HG02623 (cell line): ENCODE measurements around the gene TARBP1.

Source experiments
- ATAC-seq: cut with Tn5 transposase; IDR thresholded peaks from one replicate; pipeline ENCODE4 v1.9.1; 2021; ENCODE audit warnings: moderate library complexity; ENCODE audit not compliant: unreplicated experiment

Gene TARBP1

DNA sequence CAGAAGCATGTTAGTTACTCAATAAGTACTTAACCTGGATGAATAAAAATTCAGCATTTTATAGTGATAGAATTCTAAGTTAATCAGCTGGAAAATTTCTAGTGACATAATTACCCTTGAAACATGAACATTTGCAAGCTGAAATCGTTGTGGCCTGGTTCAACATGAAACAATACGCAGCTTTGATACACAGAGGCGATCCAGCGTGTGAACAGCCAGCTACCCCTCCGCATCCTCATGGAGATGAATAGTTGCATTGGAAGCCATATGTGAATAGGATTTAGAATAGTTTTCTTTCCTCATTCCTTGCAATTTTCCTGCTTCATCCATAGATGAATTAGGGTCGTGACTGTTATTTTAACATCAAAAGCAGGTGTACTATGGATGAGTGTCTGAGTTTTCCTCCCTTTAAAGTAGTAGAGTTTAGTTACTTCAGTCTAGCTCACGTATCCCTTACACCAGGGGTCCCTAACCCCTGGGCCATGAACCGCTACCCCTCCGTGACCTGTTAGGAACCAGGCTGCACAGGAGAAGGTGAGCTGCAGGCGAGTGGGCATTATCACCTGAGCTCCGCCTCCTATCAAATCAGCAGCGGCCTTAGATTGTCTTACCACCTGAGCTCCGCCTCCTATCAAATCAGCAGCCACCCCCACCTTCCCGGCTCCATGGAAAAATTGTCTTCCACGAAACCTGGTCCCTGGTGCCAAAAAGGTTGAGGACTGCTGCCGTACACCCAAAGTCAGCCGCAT lies 6.2 kb upstream of the TARBP1 start:
- ATAC-seq: no peak

DNA sequence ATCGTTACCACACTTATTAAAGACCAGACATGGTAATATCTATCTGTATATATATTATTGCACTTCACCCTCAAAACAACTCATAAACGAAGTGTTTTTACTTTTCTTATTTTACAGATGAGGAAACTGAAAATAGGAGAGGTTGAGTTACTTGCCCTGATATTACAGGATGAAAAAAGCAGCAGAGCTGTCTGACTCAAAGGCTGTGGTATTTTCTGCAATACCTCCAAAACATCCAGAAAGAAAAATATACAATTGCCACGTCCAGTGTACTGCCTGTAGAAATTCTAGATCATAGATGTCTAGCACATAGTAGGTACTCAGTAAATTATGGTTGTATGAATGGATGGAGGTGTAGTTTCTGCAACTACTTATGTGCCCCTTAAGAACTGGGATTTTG lies 5.2 kb upstream of the TARBP1 start:
- ATAC-seq: no peak

DNA sequence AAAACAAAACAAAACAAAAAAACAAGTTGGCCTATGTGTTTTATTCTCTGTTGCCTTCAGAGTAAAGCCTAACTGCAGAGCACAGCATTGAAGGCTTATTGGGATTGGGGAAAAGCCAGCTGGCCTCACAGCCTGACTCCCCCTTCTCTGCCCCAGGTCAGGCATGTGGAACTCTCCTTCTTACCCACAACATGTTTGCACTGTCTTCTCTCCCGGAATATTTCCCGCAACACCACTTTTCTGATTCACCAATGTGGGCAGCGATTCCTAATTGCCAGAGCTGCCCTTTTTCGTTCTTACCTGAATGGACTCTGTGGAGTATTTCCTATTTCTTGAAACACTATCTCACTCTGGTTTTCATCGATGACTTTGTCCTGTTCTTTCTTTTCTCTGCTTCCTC lies 2.8 kb upstream of the TARBP1 start:
- no peak for ATAC-seq

DNA sequence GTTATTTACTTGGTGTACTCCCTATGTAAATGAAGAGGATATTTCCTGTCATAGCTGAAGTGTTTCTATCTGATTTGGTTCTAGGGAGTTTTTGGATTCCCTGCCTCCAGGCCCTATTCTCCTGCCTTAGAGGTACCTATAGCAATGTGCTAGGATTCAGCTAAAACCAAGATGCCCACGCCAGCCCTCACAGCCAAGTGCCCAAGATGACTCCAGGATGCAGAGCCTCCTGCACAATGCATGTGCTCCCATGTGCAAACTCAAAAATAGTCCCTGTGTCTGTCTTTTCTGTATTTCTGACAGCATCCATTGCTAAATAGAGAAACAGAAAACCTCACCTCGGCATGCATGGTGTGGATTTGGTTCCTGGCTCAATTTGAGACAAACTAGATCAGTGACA lies 887 bp upstream of the TARBP1 start:
- no peak for ATAC-seq

DNA sequence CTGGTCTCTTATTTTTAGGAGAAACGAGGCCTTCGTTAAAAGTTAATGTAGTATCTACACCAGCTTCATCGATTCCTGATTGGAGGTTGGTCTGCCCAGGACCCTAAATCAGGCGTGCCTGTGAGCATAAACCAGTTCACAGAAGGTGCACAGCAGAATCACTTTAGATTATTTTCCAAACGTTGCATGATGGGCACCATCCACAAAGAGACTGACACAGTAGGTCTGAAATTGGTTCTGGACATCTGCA lies 256 bp upstream of the TARBP1 start:
- no peak for ATAC-seq

DNA sequence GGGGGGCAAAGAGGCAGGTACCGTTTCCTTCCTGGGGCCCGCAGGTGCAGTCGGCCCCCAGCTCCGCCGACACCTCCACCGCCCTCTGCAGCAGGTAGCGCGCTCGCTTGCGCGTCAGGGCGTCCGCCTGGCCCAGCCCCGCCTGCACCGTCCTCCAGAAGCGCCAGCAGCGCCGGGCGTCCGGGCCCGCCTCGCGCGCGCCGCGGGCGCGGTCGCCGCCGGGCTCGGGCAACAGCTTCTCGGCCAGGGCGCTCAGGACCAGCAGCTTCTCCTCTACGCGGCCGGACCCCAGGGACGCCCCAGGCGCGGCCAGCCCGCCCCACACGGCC lies 863 bp downstream of the TARBP1 start:
- peak; percentile 59 for ATAC-seq

DNA sequence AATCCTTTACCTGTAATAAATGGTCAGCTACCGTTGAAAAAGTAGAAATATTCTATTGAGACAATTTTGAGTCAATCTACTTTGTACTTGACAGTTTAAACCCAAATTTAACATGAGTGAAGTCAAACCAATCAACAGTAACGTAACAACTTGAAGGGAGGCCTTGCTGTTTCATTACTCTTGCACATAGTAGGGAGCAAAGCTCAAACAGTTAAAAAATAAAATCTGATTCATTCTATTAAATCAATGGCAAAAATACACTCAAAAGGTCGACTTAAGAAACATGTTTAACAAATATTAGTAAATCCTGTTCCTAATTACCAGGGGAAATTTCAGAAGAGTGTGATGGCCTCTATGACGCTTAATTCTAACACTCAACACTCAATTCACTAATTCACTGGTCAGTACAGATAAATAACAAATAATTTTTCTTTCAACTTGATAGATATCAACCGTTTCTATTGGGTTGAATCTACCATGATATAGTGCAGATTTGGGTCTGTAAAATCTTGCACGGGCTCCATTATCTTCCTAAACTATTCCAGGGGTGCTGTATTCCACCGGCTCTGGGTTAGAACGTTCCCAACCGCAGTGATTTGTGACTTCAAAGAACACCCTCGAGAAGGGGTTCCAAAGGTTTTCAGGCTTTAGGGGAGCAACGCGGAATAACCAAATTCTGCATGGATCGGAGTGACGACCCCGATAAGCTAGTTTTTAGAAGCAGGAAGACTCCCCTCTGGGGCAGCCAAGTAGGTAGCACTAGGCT lies 1.4 kb downstream of the TARBP1 start:
- no peak for ATAC-seq

- ATAC-seq: no peak
Measured at GRCh38 chr1:234476172-234476571, 2.8 kb downstream of the TARBP1 start.

DNA sequence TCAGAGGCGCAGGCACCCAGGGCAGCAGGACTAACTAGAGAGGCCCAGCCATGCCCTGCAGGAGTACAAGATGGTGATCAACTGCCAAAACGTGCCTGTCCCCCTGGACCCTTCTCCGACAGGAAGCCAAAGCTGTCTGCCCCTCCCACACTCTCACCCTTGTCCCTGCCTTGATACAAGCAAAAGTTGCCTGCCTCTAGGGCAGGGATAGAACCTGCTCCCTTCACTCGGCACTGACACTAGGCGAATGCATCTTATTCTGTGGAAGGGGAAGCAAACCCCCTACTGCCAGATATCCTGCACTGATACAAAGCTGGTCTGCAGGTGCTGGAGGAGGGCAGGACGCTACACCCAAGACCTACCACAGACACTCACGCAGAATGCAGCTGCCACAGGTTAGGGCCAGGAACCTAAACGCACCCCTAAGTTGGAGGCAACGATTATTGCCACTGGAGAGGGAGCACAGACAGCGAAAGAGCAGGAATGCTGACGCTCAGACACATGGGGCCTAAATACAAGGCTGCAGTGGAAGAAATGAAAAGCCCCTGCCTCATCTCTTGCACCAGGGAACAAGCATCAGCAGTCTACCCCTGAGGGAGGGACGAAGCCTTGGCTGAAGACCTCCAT lies 3.7 kb downstream of the TARBP1 start:
- no peak for ATAC-seq

- ATAC-seq: no peak
Measured at GRCh38 chr1:234474375-234474774, 4.6 kb downstream of the TARBP1 start.

DNA sequence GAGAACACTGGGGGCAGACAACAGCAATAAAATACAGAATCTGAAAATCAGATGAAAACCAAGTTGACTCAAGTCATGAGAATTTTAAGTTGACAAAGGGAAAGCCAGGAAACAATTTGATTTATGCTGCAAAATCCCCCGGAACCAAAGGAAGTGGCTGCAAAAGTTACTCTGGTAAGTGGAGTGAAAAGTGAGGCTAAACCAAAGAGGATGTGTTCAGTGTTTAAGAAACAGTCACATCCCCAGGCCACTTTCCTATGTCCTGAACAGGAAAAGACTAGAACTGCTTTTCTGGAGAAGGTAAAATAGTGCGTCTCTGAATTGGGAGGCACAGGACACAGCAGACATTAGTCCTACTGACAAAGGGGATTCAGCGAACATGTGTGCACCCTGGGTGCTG lies 5.9 kb downstream of the TARBP1 start:
- no peak for ATAC-seq

DNA sequence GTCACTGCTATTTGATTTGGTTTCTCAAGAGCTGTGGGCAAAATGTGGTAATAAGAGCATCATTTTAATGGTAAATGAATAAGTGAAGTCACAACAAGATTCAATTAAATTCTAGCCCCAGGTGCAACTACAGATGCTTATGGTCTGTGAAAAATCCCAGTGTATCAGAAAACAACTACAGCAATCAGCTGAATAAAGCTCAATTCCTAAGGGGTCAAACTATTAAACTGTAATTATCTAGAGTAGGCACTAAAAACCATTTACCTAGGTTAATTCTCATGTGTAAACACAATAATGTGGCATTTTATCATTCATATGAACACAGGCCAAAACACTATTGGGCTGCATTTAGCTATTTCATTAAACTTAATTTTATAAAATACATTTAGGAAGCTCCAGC lies 9.6 kb downstream of the TARBP1 start:
- no peak for ATAC-seq

DNA sequence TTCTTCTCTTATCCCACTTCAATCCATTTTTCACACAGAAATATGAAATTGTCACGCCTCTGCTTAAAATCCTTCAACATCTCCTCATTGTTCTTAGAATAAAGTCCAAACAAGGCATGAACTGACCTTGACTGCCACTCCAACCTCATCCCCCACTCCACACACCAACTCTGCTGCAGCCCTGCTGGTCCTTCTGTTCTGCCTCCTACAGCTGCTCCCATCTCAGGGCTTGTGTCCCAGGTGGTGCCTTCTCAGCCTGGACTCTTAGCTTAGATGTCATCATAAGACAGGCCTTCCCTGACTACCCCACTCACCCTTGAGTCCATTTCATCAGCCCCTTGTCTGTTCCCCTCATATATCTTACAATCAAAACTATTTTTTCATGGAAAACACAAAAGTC lies 10.4 kb downstream of the TARBP1 start:
- no peak for ATAC-seq

DNA sequence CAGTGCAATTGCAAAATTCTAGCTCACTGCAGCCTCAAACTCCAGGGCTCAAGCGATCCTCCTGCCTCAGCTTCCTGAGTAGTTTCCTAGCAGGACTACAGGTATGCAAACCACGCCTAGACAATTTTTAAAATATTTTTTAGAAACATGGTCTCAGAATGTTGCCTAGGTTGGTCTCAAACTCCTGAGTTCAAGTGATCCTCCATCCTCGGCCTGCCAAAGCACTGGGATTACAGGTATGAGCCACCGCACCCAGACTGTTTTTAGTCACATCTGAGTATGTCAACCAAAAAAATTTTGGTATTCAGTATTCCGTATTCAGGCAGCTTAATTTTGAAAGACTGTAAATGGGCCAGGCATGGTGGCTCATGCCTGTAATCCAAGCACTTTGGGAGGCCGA lies 11.2 kb downstream of the TARBP1 start:
- ATAC-seq: no peak

GRCh38 chr1:234466945-234467344 lies 12.0 kb downstream of the TARBP1 start:
- no peak for ATAC-seq

DNA sequence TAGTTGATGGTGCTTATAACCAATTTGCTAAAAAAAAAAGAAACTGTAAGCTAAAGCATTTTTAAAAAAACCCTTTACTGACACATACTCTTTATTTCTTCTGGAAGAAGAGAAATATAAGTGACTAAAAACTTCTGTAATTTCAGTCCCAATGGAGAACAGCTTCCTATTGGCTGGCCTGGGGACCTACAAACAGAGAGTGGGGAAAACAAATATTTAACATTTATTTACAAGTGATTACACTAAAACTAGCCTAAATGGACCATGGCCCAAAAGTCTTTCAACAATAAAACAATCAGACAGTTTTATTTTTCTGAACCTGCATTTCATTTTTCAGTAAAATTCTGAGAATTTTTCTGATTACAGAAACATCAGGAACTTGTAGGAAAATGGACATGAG lies 15.2 kb downstream of the TARBP1 start:
- ATAC-seq: no peak

DNA sequence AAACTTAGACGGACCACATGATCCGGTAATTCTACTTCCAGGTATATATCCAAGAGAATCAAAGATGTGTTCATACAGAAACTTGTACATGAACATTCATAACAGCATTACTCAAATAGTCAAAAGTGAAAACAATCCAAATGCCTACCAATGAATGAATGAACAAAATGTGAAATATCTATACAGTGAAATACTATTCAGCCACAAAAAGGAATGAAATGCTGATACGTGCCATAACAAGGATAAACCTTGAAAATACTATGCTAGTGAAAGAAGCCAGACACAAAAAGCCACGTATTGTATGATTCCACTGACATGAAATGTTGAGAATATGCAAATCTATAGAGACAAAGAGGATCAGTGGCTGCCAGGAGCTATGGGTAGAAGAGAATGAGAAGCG lies 18.3 kb downstream of the TARBP1 start:
- no peak for ATAC-seq

DNA sequence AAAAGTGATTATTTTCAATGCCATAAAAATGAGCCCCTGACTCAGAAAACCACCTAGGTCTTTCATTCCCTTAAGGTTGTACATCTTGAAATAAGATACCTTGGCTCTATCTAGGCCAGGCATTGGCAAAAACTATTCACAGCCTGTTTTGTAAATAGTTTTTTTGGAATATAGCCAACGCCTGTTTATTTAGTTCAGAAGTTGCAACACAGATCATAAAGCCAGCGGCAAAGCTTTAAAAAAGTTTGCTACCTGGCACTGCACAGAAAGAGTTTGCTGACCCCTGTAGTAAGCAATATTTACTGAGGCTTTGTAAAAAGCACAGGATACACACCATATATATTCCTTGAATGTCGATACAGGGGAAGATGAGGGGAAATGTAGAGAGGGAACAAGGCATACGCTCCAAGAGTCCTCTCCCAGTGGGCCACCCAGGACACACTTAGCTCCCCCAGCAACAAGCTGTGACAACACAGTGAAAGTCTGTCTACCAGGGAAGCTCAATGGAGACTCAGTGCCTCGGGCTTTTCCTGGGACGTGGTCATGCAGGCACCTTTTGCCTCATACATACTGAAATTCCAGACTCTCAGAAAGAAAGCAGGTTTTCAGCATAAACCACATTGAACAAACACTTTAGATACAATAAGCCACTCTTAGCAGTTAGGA lies 20.5 kb downstream of the TARBP1 start:
- ATAC-seq: no peak

- no peak for ATAC-seq
Measured at GRCh38 chr1:234454926-234455325, 24.1 kb downstream of the TARBP1 start.

- ATAC-seq: no peak
Measured at GRCh38 chr1:234452406-234452965, 26.5 kb downstream of the TARBP1 start.

DNA sequence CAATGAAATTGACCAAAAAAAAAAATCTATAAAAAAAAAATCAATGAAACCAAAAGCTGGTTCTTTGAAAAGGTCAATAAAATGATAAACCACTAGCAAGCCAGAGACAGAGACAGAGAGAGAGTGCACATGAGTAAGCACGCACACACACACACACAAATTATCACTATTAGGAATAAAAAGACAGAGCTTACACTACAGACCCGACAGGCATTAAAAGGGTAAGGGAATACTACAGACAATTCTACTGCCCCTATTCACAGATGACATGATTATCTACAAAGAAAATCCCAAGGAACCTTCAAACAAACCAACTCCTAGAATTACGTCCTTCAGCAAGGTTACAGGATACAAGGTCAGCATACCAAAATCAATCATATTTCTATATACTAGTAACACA lies 38.6 kb downstream of the TARBP1 start:
- no peak for ATAC-seq

DNA sequence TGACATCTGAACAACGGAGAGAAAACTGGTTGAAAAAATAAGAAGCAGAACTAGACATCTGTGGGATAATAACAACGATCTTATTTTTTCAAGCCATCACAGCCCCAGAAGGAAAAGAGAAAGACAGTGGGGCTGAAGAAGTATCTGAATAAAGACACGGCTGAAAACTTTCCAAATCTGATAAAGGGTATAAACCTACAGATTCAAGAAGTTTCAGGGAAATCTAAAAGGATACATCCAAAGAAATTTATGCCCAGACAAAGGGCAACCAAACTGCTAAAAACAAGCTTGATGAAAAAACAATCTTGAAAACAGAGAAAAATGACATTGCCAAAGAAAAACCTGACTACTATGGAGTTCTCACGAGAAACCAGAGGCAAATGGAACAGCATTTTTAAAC lies 40.4 kb downstream of the TARBP1 start:
- no peak for ATAC-seq
